Measurements from ENCODE around the gene CPT1A. TPM values are rescaled to one million over a fixed set of nuclear protein-coding genes. Genes with fewer than 3 reads are reported as not detected.

The CPT1A gene
- total and polyA plus RNA-seq, 9 donors, result 9.2 to 15.4 (median 11.9) TPM

- no peaks in the 10 kb centered on the region for H3K9me3 ChIP-seq (replicated peaks; ENCODE audit: control insufficient read depth, low read depth, low read length)
- H3K27me3 ChIP-seq (ENCODE audit: control insufficient read depth, insufficient read depth, low read length), result peaks cover 5% of the 10 kb centered on the region
- H3K4me3 ChIP-seq (ENCODE audit: low read length), result no peak overlapping the region
- 9% methylated on average over 64 of the region's 76 CpGs for WGBS (ENCODE audit: insufficient coverage)
- peak overlapping the region; percentile 62 for H3K27ac ChIP-seq (ENCODE audit: low read length)
- peak; percentile 22 for DNase-seq
- no peaks in the 10 kb centered on the region for H3K36me3 ChIP-seq (ENCODE audit: control insufficient read depth, insufficient read depth, low read length)
- H3K4me1 ChIP-seq (ENCODE audit: control insufficient read depth, insufficient read depth, low read length), result peaks cover 12% of the 10 kb centered on the region
Measured at GRCh38 chr11:68750195-68751003, 91.3 kb downstream of the CPT1A start.

- Histone ChIP-seq H3K36me3 (ENCODE audit: control insufficient read depth, insufficient read depth, low read length) (no peaks in the 10 kb centered on the region), H3K4me1 (ENCODE audit: control insufficient read depth, insufficient read depth, low read length) (peaks cover 12% of the 10 kb centered on the region), H3K27me3 (ENCODE audit: control insufficient read depth, insufficient read depth, low read length) (peaks cover 5% of the 10 kb centered on the region), H3K9me3 (replicated peaks; ENCODE audit: control insufficient read depth, low read depth, low read length) (no peaks in the 10 kb centered on the region), H3K4me3 (ENCODE audit: low read length) (no peak overlapping the region), H3K27ac (ENCODE audit: low read length) (peak overlapping the region; percentile 62)
- WGBS (ENCODE audit: insufficient coverage), result 35% methylated on average over 12 of the region's 20 CpGs
- peak; percentile 61 for DNase-seq
Measured at GRCh38 chr11:68749229-68750123, 92.2 kb downstream of the CPT1A start.

GRCh38 chr11:68748061-68748460 is 93.7 kb downstream of the CPT1A start:
- H3K36me3 ChIP-seq (ENCODE audit: control insufficient read depth, insufficient read depth, low read length), result no peaks in the 10 kb centered on the region
- no CpG with 5 or more reads among the region's 2 CpGs for WGBS (ENCODE audit: insufficient coverage)
- no peak overlapping the region for H3K4me3 ChIP-seq (ENCODE audit: low read length)
- no peaks in the 10 kb centered on the region for H3K9me3 ChIP-seq (replicated peaks; ENCODE audit: control insufficient read depth, low read depth, low read length)
- no peak overlapping the region for H3K27ac ChIP-seq (ENCODE audit: low read length)
- peaks cover 5% of the 10 kb centered on the region for H3K27me3 ChIP-seq (ENCODE audit: control insufficient read depth, insufficient read depth, low read length)
- DNase-seq, result no peak
- peaks cover 12% of the 10 kb centered on the region for H3K4me1 ChIP-seq (ENCODE audit: control insufficient read depth, insufficient read depth, low read length)

GRCh38 chr11:68743539-68743938 is 98.2 kb downstream of the CPT1A start:
- Histone ChIP-seq H3K4me3 (ENCODE audit: low read length) (no peak overlapping the region), H3K4me1 (ENCODE audit: control insufficient read depth, insufficient read depth, low read length) (no peaks in the 10 kb centered on the region), H3K27ac (ENCODE audit: low read length) (no peak overlapping the region), H3K27me3 (ENCODE audit: control insufficient read depth, insufficient read depth, low read length) (no peaks in the 10 kb centered on the region), H3K36me3 (ENCODE audit: control insufficient read depth, insufficient read depth, low read length) (no peaks in the 10 kb centered on the region), H3K9me3 (replicated peaks; ENCODE audit: control insufficient read depth, low read depth, low read length) (no peaks in the 10 kb centered on the region)
- DNase-seq, result no peak
- no CpG with 5 or more reads among the region's 3 CpGs for WGBS (ENCODE audit: insufficient coverage)

GRCh38 chr11:68741463-68741862 is 100.3 kb downstream of the CPT1A start:
- Histone ChIP-seq H3K4me1 (ENCODE audit: control insufficient read depth, insufficient read depth, low read length) (no peaks in the 10 kb centered on the region), H3K9me3 (replicated peaks; ENCODE audit: control insufficient read depth, low read depth, low read length) (no peaks in the 10 kb centered on the region), H3K27me3 (ENCODE audit: control insufficient read depth, insufficient read depth, low read length) (no peaks in the 10 kb centered on the region), H3K36me3 (ENCODE audit: control insufficient read depth, insufficient read depth, low read length) (no peaks in the 10 kb centered on the region), H3K27ac (ENCODE audit: low read length) (no peak overlapping the region), H3K4me3 (ENCODE audit: low read length) (no peak overlapping the region)
- DNase-seq, result no peak
- WGBS (ENCODE audit: insufficient coverage), result 50% methylated on average over 1 of the region's 7 CpGs

GRCh38 chr11:68735646-68736045 is 106.1 kb downstream of the CPT1A start:
- no peak for DNase-seq
- no peaks in the 10 kb centered on the region for H3K9me3 ChIP-seq (replicated peaks; ENCODE audit: control insufficient read depth, low read depth, low read length)
- peaks cover 3% of the 10 kb centered on the region for H3K27me3 ChIP-seq (ENCODE audit: control insufficient read depth, insufficient read depth, low read length)
- H3K36me3 ChIP-seq (ENCODE audit: control insufficient read depth, insufficient read depth, low read length), result no peaks in the 10 kb centered on the region
- WGBS (ENCODE audit: insufficient coverage), result 100% methylated on average over 1 of the region's 6 CpGs
- no peaks in the 10 kb centered on the region for H3K4me1 ChIP-seq (ENCODE audit: control insufficient read depth, insufficient read depth, low read length)
- no peak overlapping the region for H3K4me3 ChIP-seq (ENCODE audit: low read length)
- no peak overlapping the region for H3K27ac ChIP-seq (ENCODE audit: low read length)

GRCh38 chr11:68735125-68735524 is 106.6 kb downstream of the CPT1A start:
- no peak for DNase-seq
- H3K4me1 ChIP-seq (ENCODE audit: control insufficient read depth, insufficient read depth, low read length), result no peaks in the 10 kb centered on the region
- H3K4me3 ChIP-seq (ENCODE audit: low read length), result no peak overlapping the region
- H3K27me3 ChIP-seq (ENCODE audit: control insufficient read depth, insufficient read depth, low read length), result peaks cover 3% of the 10 kb centered on the region
- WGBS (ENCODE audit: insufficient coverage), result 48% methylated on average over 5 of the region's 6 CpGs
- H3K27ac ChIP-seq (ENCODE audit: low read length), result no peak overlapping the region
- H3K36me3 ChIP-seq (ENCODE audit: control insufficient read depth, insufficient read depth, low read length), result no peaks in the 10 kb centered on the region
- H3K9me3 ChIP-seq (replicated peaks; ENCODE audit: control insufficient read depth, low read depth, low read length), result no peaks in the 10 kb centered on the region

GRCh38 chr11:68734111-68734510 is 107.6 kb downstream of the CPT1A start:
- WGBS (ENCODE audit: insufficient coverage), result no CpG with 5 or more reads among the region's 7 CpGs
- no peak for DNase-seq

GRCh38 chr11:68727783-68728182 is 113.9 kb downstream of the CPT1A start:
- Histone ChIP-seq H3K27ac (ENCODE audit: low read length) (no peak overlapping the region), H3K4me3 (ENCODE audit: low read length) (no peak overlapping the region), H3K27me3 (ENCODE audit: control insufficient read depth, insufficient read depth, low read length) (peaks cover 4% of the 10 kb centered on the region), H3K36me3 (ENCODE audit: control insufficient read depth, insufficient read depth, low read length) (no peaks in the 10 kb centered on the region), H3K4me1 (ENCODE audit: control insufficient read depth, insufficient read depth, low read length) (no peaks in the 10 kb centered on the region), H3K9me3 (replicated peaks; ENCODE audit: control insufficient read depth, low read depth, low read length) (no peaks in the 10 kb centered on the region)
- no CpG with 5 or more reads among the region's 6 CpGs for WGBS (ENCODE audit: insufficient coverage)
- peak; percentile 23 for DNase-seq

More at GRCh38 chr11:68734111-68734510, 107.6 kb downstream of the CPT1A start:
- no peaks in the 10 kb centered on the region for H3K9me3 ChIP-seq (replicated peaks; ENCODE audit: control insufficient read depth, low read depth, low read length)
- peaks cover 3% of the 10 kb centered on the region for H3K27me3 ChIP-seq (ENCODE audit: control insufficient read depth, insufficient read depth, low read length)
- no peak overlapping the region for H3K27ac ChIP-seq (ENCODE audit: low read length)
- no peaks in the 10 kb centered on the region for H3K4me1 ChIP-seq (ENCODE audit: control insufficient read depth, insufficient read depth, low read length)
- H3K4me3 ChIP-seq (ENCODE audit: low read length), result no peak overlapping the region
- H3K36me3 ChIP-seq (ENCODE audit: control insufficient read depth, insufficient read depth, low read length), result no peaks in the 10 kb centered on the region

GRCh38 chr11:68724293-68724692 is 117.4 kb downstream of the CPT1A start:
- H3K27ac ChIP-seq (ENCODE audit: low read length), result no peak overlapping the region
- no peak for DNase-seq
- WGBS (ENCODE audit: insufficient coverage), result 59% methylated on average over 2 of the region's 4 CpGs
- H3K27me3 ChIP-seq (ENCODE audit: control insufficient read depth, insufficient read depth, low read length), result peaks cover 9% of the 10 kb centered on the region
- no peaks in the 10 kb centered on the region for H3K36me3 ChIP-seq (ENCODE audit: control insufficient read depth, insufficient read depth, low read length)
- no peaks in the 10 kb centered on the region for H3K4me1 ChIP-seq (ENCODE audit: control insufficient read depth, insufficient read depth, low read length)
- H3K4me3 ChIP-seq (ENCODE audit: low read length), result no peak overlapping the region
- no peaks in the 10 kb centered on the region for H3K9me3 ChIP-seq (replicated peaks; ENCODE audit: control insufficient read depth, low read depth, low read length)
